Spleen (tissue), 7 donors: ENCODE measurements around the gene PRR15L.

Experiments
- POLR2A ChIP-seq, 3 donors: fragments of 450-650 bp; IDR thresholded peaks; one replicate each; pipeline ENCODE4 v1.5.1; 2017; ENCODE audit warnings: antibody characterized with exemption in 3 of 3, mild to moderate bottlenecking in 1 of 3
- TF ChIP-seq, protein P1 (sequence below), 11 experiments: fragments of 200-600 bp in 7 of 11; fragments of 450-650 bp in 4 of 11; sonication (generic) in 4 of 11; IDR thresholded peaks in 8 of 11; conservative IDR thresholded peaks in 3 of 11; 1 replicate in 7 of 11; 2 replicates in 4 of 11; pipeline versions ENCODE4 v1.4.0 to v1.8.0; 2016 to 2021; ENCODE audit warnings: antibody characterized with exemption in 11 of 11, inconsistent platforms in 4 of 11, mild to moderate bottlenecking in 1 of 11
- donor health status: DM: no; HTN: no; CAD: no; lungs with moderate emphysema.
- donor health status: DM: no; HTN: no; CAD: no.
- donor health status: DM: no; HTN: no; CAD: no.

DNA sequence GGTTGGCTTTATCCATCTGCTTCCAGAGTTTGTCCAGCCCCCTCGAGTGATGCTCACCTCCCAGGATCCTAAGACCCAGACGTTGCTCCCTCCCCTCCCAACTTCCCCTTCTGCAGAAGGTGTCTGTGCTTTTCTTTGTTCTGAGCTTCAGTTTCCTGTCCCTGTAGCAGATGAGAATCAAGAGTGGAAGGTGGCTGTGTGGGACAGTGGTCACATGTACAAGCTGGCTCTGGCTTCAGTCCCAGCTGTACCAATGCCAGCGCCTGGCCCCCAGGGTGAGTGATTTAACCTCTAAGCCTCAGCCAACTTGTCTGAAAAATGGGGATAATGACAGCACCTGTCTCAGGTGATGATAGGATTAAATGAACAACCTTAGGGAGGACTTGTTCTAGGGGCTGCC is 7.7 kb downstream of the PRR15L start:
- TF ChIP-seq, protein P1, sequence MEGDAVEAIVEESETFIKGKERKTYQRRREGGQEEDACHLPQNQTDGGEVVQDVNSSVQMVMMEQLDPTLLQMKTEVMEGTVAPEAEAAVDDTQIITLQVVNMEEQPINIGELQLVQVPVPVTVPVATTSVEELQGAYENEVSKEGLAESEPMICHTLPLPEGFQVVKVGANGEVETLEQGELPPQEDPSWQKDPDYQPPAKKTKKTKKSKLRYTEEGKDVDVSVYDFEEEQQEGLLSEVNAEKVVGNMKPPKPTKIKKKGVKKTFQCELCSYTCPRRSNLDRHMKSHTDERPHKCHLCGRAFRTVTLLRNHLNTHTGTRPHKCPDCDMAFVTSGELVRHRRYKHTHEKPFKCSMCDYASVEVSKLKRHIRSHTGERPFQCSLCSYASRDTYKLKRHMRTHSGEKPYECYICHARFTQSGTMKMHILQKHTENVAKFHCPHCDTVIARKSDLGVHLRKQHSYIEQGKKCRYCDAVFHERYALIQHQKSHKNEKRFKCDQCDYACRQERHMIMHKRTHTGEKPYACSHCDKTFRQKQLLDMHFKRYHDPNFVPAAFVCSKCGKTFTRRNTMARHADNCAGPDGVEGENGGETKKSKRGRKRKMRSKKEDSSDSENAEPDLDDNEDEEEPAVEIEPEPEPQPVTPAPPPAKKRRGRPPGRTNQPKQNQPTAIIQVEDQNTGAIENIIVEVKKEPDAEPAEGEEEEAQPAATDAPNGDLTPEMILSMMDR (IDR thresholded peaks at IDR 0.05 in 8 of 11, conservative IDR thresholded peaks at IDR 0.05 in 3 of 11): no peak
- no peak for TF ChIP-seq POLR2A (IDR thresholded peaks at IDR 0.05)
